ENCODE measurements around the gene SNX19.

- TF ChIP-seq CTCF (conservative IDR thresholded peaks at IDR 0.05; ENCODE audit: low read depth in 2 of 2): no peak
- TF ChIP-seq JUNB (IDR thresholded peaks at IDR 0.05; ENCODE audit: unreplicated experiment): no peak
- no peak for TF ChIP-seq POLR2AphosphoS5 (IDR thresholded peaks at IDR 0.05; ENCODE audit: low read depth)
Observed at GRCh38 chr11:130897262-130898182, 18.8 kb downstream of the SNX19 start.

All from GM23338 (cell line).